Activated CD4-positive, CD25-positive, alpha-beta regulatory T cell treated with anti-CD3 and anti-CD28 coated beads, Interleukin-2, amount 50 U/mL, for 72 hours (primary cell): ENCODE data around the gene EHD2.
"Not testable (repeated sequence)": the region's sequence is repeated elsewhere in the genome, so short reads cannot be mapped to it uniquely, and the experiment has no call there.

ENCODE experiments used
- DNase-seq: peaks from one replicate; pipeline ENCODE4 v3.0.0; 2021

The EHD2 gene

DNA sequence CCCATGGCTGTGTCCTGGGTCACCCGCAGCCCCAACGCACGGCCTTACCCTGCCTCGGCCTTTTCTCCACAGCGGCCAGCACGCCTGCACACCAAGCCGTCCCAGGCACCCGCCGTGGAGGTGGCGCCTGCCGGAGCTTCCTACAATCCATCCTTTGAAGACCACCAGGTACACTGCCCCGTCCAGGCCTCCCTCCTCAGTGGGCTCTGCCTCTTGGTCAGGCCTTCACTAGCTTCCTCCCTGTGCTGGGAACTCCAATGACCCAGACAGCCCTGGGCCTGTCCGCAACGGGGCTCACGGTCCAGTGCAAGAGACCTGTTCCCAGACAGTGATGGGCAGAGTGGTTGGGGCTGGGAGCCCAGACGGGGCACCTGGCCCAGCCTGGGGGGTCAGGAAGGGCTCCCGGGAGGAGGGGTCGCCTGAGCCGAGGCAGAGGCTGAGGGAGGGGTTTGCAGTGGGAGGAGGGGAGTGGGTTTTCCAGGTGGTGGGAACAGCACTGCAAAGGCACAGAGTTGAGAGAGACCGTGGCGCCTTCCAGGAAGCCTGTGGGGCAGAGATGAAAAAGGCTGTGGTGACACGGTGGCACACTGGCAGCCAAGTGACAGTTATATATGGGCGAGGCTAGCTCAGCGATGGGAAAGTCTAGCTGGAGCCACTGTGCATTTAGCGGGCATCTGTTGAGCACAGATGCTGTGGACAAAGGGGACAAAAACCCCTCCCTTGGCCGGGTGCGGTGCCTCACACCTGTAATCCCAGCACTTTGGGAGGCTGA, 39.4 kb downstream of the EHD2 start:
- DNase-seq: no peak

DNA sequence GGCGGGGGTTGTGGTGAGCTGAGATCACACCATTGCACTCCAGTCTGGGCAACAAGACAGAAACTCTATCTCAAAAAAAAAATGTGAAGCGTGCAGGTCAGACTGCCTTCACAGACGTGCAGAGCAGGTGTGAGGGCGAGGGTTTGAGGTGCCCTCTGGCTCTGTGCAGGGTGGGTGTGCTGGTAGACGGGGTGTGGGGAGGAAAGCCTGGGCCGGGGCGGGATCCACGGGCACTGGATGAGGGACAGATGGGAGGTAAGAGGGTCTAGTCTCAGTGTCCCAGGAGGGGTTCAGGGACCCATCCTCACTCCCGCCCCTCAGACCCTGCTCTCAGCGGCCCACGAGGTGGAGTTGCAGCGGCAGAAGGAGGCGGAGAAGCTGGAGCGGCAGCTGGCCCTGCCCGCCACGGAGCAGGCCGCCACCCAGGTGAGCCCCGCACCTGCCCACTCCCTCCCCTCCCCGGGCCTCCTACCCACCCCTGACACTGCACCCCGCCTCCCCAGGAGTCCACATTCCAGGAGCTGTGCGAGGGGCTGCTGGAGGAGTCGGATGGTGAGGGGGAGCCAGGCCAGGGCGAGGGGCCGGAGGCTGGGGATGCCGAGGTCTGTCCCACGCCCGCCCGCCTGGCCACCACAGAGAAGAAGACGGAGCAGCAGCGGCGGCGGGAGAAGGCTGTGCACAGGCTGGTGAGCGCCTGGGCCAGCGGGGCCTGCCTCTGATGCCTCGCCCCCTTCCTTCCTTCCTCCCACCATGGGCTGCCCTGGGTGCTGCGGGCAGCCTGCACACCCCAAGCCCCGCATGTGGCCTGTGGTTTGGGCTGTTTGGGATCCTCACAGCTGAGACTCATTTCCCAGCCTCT, 41.2 kb downstream of the EHD2 start:
- no peak for DNase-seq

DNA sequence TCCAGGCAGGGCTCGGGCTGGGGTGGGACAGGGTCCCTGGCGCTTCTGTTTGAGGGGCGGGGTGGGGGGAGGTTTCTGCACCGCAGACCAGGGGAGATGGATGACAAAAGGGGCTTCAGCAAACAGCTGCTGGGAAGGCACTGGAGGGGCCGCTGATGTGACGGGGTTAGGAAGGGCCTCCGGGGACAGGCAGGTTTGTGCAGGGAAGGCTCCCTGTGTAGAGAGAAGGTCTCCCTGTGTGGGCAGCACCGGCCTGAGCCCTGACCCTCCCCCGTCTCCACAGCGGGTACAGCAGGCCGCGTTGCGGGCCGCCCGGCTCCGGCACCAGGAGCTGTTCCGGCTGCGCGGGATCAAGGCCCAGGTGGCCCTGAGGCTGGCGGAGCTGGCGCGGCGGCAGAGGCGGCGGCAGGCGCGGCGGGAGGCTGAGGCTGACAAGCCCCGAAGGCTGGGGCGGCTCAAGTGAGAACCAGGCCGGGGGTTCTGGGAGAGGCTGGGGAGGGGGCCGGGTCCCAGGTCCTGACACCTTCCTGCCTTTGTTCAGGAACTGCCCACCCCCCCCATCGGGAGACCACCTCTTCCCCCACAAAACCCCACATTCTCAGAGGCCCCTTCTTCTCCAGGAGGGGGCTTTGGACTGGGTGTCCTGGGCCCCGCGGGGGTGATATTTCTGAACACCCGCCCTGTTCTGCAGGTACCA, 42.0 kb downstream of the EHD2 start:
- no peak for DNase-seq

DNA sequence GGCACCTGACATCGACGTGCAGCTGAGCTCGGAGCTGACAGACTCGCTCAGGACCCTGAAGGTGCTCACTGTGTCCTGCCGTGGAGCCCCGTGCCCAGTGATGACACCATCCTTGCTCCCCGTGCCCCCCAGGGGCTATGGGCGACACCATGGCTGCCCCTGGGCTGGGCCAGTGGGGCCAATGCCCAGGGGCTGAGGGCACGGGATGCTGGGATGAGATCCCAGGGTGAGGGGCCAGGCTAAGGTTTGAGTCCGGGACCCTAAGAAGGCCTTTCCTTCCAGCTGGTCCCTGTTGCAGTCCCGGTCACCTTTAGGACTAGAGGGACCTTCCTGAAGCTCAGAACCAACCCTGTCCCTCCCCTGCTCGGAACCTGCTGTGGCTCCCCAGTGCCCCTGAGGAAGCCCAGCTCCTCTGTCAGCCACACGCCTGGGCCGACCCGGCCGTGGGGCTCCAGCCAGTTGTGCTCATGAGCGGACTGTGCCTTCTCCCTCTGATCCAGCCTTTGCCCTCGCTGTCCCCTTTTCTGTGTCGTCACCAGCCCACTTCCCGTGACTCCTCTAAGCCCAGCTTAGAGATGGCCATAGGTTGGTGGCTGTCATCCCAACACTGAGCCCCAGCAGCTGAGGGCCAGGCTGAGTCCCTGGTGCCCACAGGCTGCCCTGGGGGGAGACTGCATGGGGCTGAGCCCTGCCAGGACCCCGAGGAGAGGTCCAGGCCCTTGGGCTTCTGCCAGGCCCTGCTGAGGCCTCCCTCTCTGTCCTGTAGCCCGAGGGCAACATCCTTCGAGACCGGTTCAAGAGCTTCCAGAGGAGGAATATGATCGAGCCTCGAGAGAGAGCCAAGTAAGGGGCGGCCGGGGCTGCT, 42.8 kb downstream of the EHD2 start:
- no peak for DNase-seq

DNA sequence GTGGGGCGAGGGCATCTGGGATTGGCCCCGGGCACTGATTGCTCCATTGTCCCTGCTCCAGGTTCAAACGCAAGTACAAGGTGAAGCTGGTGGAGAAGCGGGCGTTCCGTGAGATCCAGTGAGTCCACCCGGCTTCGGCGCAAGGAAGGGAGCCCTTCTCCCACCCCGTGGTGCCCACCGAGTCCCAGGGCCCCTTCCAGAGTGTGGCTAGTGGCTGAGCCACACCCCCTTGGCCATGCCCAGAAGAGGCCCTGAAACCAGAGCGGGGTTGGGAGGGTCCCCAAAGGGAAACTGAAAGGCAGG, 43.4 kb downstream of the EHD2 start:
- DNase-seq: no peak

DNA sequence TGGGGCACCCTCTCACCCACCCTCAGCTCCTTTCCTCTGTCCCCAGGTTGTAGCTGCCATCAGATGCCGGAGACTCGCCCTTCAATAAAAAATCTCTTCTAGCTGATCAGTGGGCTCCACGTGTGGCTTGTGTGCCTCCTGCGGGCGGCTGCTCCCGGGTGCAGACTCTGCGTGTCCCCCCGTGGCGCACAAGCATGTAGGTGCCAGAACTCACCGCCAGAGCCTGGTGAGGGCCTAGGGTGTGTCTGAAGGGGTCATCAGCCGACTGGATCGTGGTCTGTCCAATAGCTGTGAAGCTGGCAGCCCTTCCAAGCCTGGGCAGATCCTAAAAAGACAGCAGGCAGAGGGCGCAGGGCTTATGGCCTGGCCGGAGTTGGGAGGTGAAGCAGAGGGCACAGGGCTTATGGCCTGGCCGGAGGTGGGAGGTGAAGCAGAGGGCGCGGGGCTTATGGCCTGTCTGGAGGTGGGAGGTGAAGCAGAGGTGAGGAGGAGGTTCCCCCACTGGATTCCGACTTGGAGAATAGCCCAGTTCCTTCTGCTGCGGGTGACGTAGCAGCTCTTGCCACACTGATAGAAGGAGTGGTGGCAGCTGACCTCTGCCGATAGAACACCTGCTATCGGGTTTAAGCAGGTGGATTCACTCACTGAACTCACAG, 43.9 kb downstream of the EHD2 start:
- DNase-seq: no peak

DNA sequence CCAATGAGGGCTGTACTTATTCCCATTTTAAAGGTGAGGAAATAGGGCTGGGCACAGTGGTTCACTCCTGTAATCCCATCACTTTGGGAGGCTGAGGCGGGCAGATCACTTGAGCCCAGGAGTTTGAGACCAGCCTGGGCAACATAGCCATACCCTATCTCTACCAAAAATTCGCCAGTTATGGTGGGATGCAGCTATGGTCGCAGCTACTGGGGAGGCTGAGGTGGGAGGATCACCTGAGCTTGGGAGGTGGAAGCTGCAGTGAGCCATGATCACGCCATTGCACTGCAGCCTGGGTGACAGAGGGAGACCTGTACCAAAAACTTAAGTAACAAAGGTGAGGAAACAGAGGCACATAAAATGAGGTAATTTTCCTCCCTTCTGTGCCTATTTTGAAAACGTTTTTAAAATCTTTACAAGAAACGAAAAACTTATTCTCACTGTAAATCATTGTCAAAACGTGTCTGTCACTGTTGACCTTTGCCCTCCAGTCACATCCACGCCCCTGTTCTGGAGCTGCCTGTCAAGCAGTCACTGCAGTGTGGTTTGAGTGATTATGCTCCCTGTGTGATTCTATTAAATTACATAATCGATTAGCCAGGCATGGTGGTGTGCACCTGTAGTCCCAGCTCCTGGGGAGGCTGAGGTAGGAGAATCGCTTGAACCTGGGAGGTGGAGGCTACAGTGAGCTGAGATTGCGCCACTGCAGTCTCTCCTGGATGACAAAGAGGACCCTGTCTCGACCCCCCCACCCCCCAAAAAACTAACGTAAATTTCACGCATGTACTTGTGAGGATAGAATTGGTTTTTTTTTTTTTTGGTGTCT, 44.6 kb downstream of the EHD2 start:
- no peak for DNase-seq

DNA sequence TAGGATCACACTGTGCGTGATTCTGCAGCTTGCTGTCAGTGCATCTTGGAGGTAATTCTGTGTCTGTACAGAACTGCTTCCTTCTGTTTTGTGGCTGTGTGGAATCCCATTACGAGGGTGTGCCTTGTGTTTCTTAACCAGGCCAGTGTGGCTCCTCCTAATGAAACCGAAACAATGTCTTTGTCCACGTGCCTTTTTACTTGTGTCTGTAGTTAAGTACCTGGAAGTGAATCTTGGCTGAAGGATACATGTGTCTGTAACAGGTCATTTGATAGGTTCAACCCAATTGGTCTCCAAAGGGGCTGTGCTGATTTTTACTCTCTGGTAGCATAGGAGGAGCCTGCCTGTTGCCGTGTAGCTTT, 45.2 kb downstream of the EHD2 start:
- no peak for DNase-seq

DNA sequence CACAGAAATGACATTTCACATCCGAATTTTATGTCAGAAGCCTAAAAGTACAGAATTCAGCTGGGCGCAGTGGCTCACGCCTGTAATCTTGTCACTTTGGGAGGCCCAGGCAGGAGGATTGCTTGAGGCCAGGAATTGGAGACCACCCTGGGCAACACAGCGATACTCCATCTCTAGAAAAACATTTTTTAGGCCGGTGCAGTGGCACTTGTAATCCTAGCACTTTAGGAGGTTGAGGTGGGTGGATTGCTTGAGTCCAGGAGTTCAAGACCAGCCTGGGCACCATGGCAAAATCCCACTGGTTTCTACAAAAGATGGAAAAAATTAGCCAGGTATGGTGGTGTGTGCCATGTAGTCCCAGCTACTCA, 47.4 kb downstream of the EHD2 start:
- DNase-seq: no peak

DNA sequence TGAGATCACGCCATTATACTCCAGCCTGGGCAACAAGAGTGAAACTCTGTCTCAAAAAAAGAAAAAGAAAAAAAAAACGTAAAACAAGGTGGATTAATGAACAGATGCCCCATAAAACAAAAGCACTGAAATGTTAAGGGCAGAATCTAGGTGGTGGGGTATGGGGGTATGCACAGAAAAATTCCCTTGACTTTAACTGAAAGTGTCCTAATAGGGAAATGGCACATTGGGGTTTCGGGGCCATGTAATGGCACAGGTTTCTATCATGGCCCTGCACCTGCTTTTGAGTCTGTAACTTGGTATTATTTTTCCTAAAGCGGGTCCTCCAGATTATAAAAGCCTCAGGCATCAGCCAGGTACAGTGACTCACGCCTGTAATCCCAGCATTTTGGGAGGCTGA, 48.3 kb downstream of the EHD2 start:
- DNase-seq: no peak

- DNase-seq: no peak
Observed at GRCh38 chr19:47762151-47762550, 48.9 kb downstream of the EHD2 start.

DNA sequence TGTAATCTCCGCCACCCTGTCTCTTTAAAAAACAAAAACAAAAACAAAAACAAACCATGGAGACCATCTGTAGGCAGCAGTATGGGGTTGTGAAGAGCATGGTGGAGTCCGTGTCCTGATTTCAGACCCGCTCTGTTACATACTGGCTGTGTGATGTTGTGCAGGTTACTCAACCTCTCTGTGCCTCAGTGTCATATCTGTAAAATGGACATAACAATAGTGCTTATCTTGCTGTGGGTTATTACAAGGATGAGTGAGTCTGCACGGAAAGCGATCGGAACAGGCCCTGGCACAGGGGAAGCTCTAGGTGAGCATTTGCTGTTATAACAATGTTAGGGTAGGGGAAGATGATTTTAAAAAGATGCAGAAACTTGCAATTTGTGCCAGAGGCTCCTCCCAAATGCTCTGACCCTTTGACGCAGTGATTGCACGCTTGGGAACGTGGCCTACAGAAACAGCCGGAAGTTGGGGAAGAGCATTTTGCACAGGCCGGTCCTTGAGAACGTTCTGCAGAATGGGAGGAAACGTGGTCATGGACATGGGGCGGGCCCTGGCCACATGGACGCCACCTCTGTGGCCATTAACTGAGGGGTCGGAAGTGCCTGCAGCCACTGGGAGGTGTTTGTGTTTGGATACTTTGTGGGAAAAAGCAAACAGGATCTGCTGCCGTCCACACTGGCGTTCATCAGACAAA, 49.5 kb downstream of the EHD2 start:
- no peak for DNase-seq

- DNase-seq: not testable (repeated sequence)
Observed at GRCh38 chr19:47764705-47765104, 51.5 kb downstream of the EHD2 start.

DNA sequence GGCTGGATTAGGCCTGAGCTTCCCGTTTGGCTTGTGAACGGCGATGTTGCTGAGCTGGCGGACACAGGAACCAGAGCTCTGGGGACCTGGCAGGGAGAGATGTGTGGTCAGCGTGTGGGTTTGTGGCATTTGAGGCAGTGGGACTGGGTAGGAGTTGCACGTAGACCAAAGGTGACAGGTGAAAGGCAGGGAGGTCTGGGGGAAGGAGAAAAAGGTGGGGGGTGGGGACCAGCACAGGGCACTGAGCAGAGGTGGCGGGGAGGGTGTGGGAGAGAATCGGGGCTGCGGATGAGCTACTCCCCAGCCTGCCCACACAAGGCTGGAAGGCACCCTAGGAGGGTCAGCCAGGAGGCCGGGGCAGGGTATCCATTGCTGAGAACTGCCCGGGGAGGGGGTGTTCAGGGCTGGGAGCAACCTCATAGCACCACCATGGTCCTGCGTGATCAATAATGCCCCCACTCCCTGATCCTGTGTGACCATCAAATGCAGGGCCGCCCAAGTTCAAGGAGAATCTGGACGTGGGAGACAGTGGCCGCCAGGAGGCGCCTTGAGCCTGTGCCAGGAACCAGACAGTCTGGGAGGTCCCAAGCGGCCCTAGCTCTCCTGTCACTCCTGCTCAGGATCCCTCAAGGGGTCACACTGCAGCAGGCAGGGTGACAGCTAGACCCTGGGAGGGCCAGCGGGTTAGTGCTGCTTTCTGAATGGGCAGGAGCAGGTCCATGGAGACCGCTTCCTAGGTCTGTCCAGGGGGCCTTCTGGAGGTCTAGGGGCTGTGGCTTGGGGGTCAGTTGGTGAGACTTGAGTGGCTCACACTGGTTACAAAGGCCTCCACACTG, 52.5 kb downstream of the EHD2 start:
- DNase-seq: no peak

DNA sequence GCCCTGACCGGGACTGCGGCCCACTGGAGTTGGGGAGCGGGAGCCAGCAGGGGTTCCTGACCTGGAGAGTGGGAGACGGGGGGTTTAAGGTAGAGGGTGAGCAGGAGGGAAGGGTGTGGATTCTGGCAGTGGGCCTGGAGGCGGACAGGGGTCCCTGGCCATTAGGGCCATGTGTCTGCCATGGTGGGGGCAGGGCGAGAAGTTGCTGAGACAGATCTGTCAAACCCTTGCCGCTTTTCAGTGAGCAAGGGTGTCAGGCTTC, 53.1 kb downstream of the EHD2 start:
- no peak for DNase-seq

GRCh38 chr19:47766670-47767069, 53.4 kb downstream of the EHD2 start:
- no peak for DNase-seq

DNA sequence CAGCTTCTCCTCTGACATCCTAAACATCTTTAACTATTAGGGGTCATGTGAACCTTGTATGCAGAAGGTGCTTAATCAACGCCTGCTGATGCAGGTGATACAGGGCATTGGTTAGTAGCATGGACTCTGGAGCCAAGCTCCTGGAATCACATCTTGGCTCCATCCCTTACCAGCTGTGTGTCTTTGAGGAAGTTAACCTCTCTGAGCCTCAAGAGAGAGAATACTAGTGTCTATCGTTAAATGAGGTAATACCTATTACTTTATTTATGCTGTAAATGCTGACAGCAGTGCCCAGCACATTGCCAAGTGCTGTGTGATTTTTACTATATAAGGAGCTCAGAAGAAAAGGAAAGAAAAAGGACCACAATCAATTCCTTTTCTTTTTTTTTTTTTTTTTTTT, 54.1 kb downstream of the EHD2 start:
- no peak for DNase-seq

DNA sequence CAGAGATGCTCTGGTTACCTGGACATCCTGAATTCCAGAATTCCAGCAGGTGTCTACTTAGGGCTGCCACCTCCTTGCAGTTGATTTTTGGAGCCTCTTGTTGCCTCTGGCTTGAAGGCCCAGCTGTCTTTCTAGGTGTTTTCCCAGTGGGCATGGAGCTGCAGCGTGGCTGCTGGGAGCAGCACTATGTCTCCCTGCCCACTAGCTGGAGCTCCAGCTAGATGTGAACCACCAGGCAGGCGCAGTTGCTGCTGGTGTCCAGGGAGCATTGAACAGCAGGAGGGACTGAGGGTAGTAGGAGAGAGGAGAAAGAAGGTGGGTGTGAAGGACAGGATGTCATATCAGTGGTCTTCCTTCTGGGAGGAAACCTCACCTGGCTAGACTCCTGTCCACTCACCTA, 55.4 kb downstream of the EHD2 start:
- DNase-seq: no peak

- DNase-seq: no peak
Observed at GRCh38 chr19:47769534-47769933, 56.3 kb downstream of the EHD2 start.

GRCh38 chr19:47771291-47771690, 58.1 kb downstream of the EHD2 start:
- DNase-seq: not testable (repeated sequence)
